Neuronal stem cell (in vitro differentiated cells): ENCODE data around the gene TSEN54.

Experiments
- DNase-seq: peaks from one replicate; pipeline ENCODE4 v3.0.0-alpha.2; 2013; ENCODE audit warnings: low spot score
- H2AFZ ChIP-seq: one replicate; pipeline ENCODE4 v1.6.1; 2013; ENCODE audit warnings: mild to moderate bottlenecking, low read length, inconsistent platforms
- H2AK5ac ChIP-seq: 2 replicates; pipeline ENCODE4 v1.6.1; 2013; ENCODE audit warnings: low read depth, mild to moderate bottlenecking, inconsistent platforms, low read length, moderate library complexity, mixed read lengths
- H2BK120ac ChIP-seq: 2 replicates; pipeline ENCODE4 v1.6.1; 2013; ENCODE audit warnings: low read depth, mild to moderate bottlenecking, inconsistent platforms, low read length, moderate library complexity, mixed read lengths
- H2BK12ac ChIP-seq: one replicate; pipeline ENCODE4 v1.6.1; 2013; ENCODE audit warnings: low read length, inconsistent platforms
- H2BK15ac ChIP-seq: 2 replicates; pipeline ENCODE4 v1.6.1; 2013; ENCODE audit warnings: mild to moderate bottlenecking, low read length, inconsistent platforms, mixed read lengths
- H2BK5ac ChIP-seq: one replicate; pipeline ENCODE4 v1.6.1; 2013; ENCODE audit warnings: inconsistent platforms, mild to moderate bottlenecking, low read length, moderate library complexity
- H3K14ac ChIP-seq: one replicate; pipeline ENCODE4 v1.6.1; 2013; ENCODE audit warnings: low read length, inconsistent platforms
- H3K18ac ChIP-seq: 2 replicates; pipeline ENCODE4 v1.6.1; 2013; ENCODE audit warnings: low read length, inconsistent platforms
- H3K23ac ChIP-seq: 2 replicates; pipeline ENCODE4 v1.6.1; 2013; ENCODE audit warnings: low read depth, mild to moderate bottlenecking, mixed read lengths, low read length, inconsistent platforms; ENCODE audit not compliant: poor library complexity
- H3K27ac ChIP-seq: replicated peaks from 3 replicates; pipeline ENCODE4 v1.5.1; 2013; ENCODE audit warnings: low read length, inconsistent platforms
- H3K27me3 ChIP-seq, 3 experiments: 2 replicates each; pipeline ENCODE4 v1.6.1; 2013; ENCODE audit warnings: low read length in 3 of 3, mild to moderate bottlenecking in 2 of 3, inconsistent platforms in 1 of 3, low read depth in 1 of 3, mixed read lengths in 1 of 3, moderate library complexity in 1 of 3; ENCODE audit not compliant: control insufficient read depth in 3 of 3, insufficient read depth in 3 of 3
- H3K36me3 ChIP-seq, 2 donors: replicated peaks in 1 of 2; 2 replicates each; pipeline ENCODE4 v1.6.1; 2013; ENCODE audit warnings: low read length in 2 of 2; ENCODE audit not compliant: control insufficient read depth in 2 of 2, insufficient read depth in 2 of 2
- H3K4ac ChIP-seq: 2 replicates; pipeline ENCODE4 v1.6.1; 2013; ENCODE audit warnings: inconsistent platforms, mild to moderate bottlenecking, low read length, moderate library complexity
- H3K4me1 ChIP-seq, 2 donors: 1 replicate in 1 of 2; 2 replicates in 1 of 2; pipeline ENCODE4 v1.6.1; 2013; ENCODE audit warnings: low read length in 2 of 2, low read depth in 1 of 2; ENCODE audit not compliant: control insufficient read depth in 2 of 2, insufficient read depth in 1 of 2
- H3K4me2 ChIP-seq: one replicate; pipeline ENCODE4 v1.6.1; 2013; ENCODE audit warnings: mild to moderate bottlenecking, low read length, inconsistent platforms; ENCODE audit not compliant: insufficient read depth, poor library complexity, severe bottlenecking
- H3K4me3 ChIP-seq, 2 donors: 2 replicates each; pipeline ENCODE4 v1.5.1; 2013; ENCODE audit warnings: low read length in 2 of 2, mild to moderate bottlenecking in 2 of 2, inconsistent platforms in 1 of 2, moderate library complexity in 1 of 2
- H3K79me1 ChIP-seq: one replicate; pipeline ENCODE4 v1.6.1; 2013; ENCODE audit warnings: low read depth, mild to moderate bottlenecking, inconsistent platforms, low read length, moderate library complexity
- H3K9ac ChIP-seq: one replicate; pipeline ENCODE4 v1.6.1; 2013; ENCODE audit warnings: mild to moderate bottlenecking, low read depth, low read length, inconsistent platforms; ENCODE audit not compliant: poor library complexity
- H3K9me3 ChIP-seq, 2 donors: replicated peaks in 1 of 2; 2 replicates each; pipeline versions ENCODE3 to v1.6.1; 2013; ENCODE audit warnings: low read length in 2 of 2, mild to moderate bottlenecking in 2 of 2, inconsistent platforms in 1 of 2, low read depth in 1 of 2, mixed read lengths in 1 of 2, moderate library complexity in 1 of 2; ENCODE audit not compliant: control insufficient read depth in 2 of 2, insufficient read depth in 1 of 2
- H4K8ac ChIP-seq: one replicate; pipeline ENCODE4 v1.6.1; 2013; ENCODE audit warnings: low read depth, mild to moderate bottlenecking, inconsistent platforms, low read length, moderate library complexity
- H4K91ac ChIP-seq: one replicate; pipeline ENCODE4 v1.6.1; 2013; ENCODE audit warnings: low read length, low read depth, mild to moderate bottlenecking, inconsistent platforms; ENCODE audit not compliant: poor library complexity
- WGBS, 2 donors: extraction: QIAGEN DNeasy Blood & Tissue Kit; methylation state at CpG; one replicate each; pipeline ENCODE4 v1.1.7; 2013; ENCODE audit warnings: missing lambda C conversion rate in 2 of 2, mixed read lengths in 1 of 2; ENCODE audit not compliant: insufficient read length in 2 of 2, insufficient replicate concordance in 1 of 2; ENCODE audit errors: extremely low coverage in 2 of 2; 5-methylcytosine and 5-hydroxymethylcytosine counted together

The TSEN54 gene

GRCh38 chr17:75542229-75542628, 25.9 kb downstream of the TSEN54 start:
- no peak overlapping the region for H3K23ac ChIP-seq
- H2BK12ac ChIP-seq = peak overlapping the region; percentile 44
- H3K4me2 ChIP-seq = no peak overlapping the region
- no CpG with 5 or more reads among the region's 8 CpGs for WGBS, 2 donors
- H2AK5ac ChIP-seq = peak overlapping the region; percentile 51
- H2AFZ ChIP-seq = peak overlapping the region; percentile 33
- H2BK15ac ChIP-seq = no peak overlapping the region
- peak overlapping the region; percentile 18 for H3K9ac ChIP-seq
- DNase-seq = no peak
- H3K9me3 ChIP-seq = no peaks in the 10 kb centered on the region
- H2BK5ac ChIP-seq = no peak overlapping the region
- peak overlapping the region; percentile 90 for H3K18ac ChIP-seq
- H3K36me3 ChIP-seq = no peaks in the 10 kb centered on the region
- H2BK120ac ChIP-seq = no peak overlapping the region
- H4K91ac ChIP-seq = peak overlapping the region; percentile 22
- H4K8ac ChIP-seq = no peak overlapping the region
- peaks cover 0 to 15% of the 10 kb centered on the region in 2 donors for H3K4me1 ChIP-seq
- H3K4me3 ChIP-seq = no peak overlapping the region
- peak overlapping the region; percentile 56 for H3K27ac ChIP-seq
- H3K4ac ChIP-seq = no peak overlapping the region
- H3K79me1 ChIP-seq = peaks cover 2% of the 10 kb centered on the region
- peaks cover 0 to 54% (median 0%) of the 10 kb centered on the region in 3 experiments for H3K27me3 ChIP-seq
- H3K14ac ChIP-seq = no peak overlapping the region

- no peak overlapping the region for H2BK5ac ChIP-seq
- peaks cover 2% of the 10 kb centered on the region for H3K79me1 ChIP-seq
- no peak overlapping the region for H2BK15ac ChIP-seq
- no peak overlapping the region for H3K4me3 ChIP-seq
- no peak overlapping the region for H3K14ac ChIP-seq
- peak overlapping the region; percentile 91 for H3K18ac ChIP-seq
- no peak overlapping the region for H2BK120ac ChIP-seq
- WGBS, 2 donors = no CpG with 5 or more reads among the region's 15 CpGs
- DNase-seq = no peak
- H3K4ac ChIP-seq = no peak overlapping the region
- no peak overlapping the region for H4K91ac ChIP-seq
- peak overlapping the region; percentile 12 for H2AK5ac ChIP-seq
- peaks cover 0 to 15% of the 10 kb centered on the region in 2 donors for H3K4me1 ChIP-seq
- no peak overlapping the region for H3K23ac ChIP-seq
- no peaks in the 10 kb centered on the region for H3K36me3 ChIP-seq
- H3K9me3 ChIP-seq = no peaks in the 10 kb centered on the region
- H2AFZ ChIP-seq = peak overlapping the region; percentile 33
- no peak overlapping the region for H4K8ac ChIP-seq
- H3K27ac ChIP-seq = peak overlapping the region; percentile 41
- peaks cover 0 to 57% (median 0%) of the 10 kb centered on the region in 3 experiments for H3K27me3 ChIP-seq
- peak overlapping the region; percentile 24 for H2BK12ac ChIP-seq
- H3K9ac ChIP-seq = no peak overlapping the region
- no peak overlapping the region for H3K4me2 ChIP-seq
These were observed 26.5 kb downstream of the TSEN54 start for GRCh38 chr17:75542728-75543336.

GRCh38 chr17:75544250-75544649, 27.9 kb downstream of the TSEN54 start:
- no peak overlapping the region for H4K91ac ChIP-seq
- no peaks in the 10 kb centered on the region for H3K36me3 ChIP-seq
- H3K18ac ChIP-seq = no peak overlapping the region
- WGBS, 2 donors = no CpG with 5 or more reads among the region's 8 CpGs
- peak overlapping the region; percentile 25 for H3K9ac ChIP-seq
- peak overlapping the region; percentile 4 for H3K4ac ChIP-seq
- no peak overlapping the region for H3K27ac ChIP-seq
- no peak overlapping the region for H3K4me3 ChIP-seq
- H3K4me2 ChIP-seq = no peak overlapping the region
- no peak overlapping the region for H3K14ac ChIP-seq
- H2AFZ ChIP-seq = no peak overlapping the region
- H2BK5ac ChIP-seq = no peak overlapping the region
- H2BK120ac ChIP-seq = peak overlapping the region; percentile 55
- H2BK12ac ChIP-seq = no peak overlapping the region
- H2BK15ac ChIP-seq = peak overlapping the region; percentile 44
- H3K4me1 ChIP-seq = peaks cover 2 to 18% of the 10 kb centered on the region in 2 donors
- peaks cover 2% of the 10 kb centered on the region for H3K79me1 ChIP-seq
- no peak for DNase-seq
- no peaks in the 10 kb centered on the region for H3K9me3 ChIP-seq
- peak overlapping the region; percentile 58 for H2AK5ac ChIP-seq
- peaks cover 0 to 60% (median 0%) of the 10 kb centered on the region in 3 experiments for H3K27me3 ChIP-seq
- H3K23ac ChIP-seq = no peak overlapping the region
- H4K8ac ChIP-seq = no peak overlapping the region

- no peak overlapping the region for H2AK5ac ChIP-seq
- H3K9ac ChIP-seq = no peak overlapping the region
- no peak overlapping the region for H3K4me2 ChIP-seq
- peaks cover 2% of the 10 kb centered on the region for H3K79me1 ChIP-seq
- no peak overlapping the region for H3K4me3 ChIP-seq
- H2AFZ ChIP-seq = no peak overlapping the region
- no peaks in the 10 kb centered on the region for H3K9me3 ChIP-seq
- H3K27me3 ChIP-seq = peaks cover 0 to 64% (median 0%) of the 10 kb centered on the region in 3 experiments
- H4K91ac ChIP-seq = no peak overlapping the region
- WGBS, 2 donors = no CpG with 5 or more reads among the region's 13 CpGs
- H3K23ac ChIP-seq = peak overlapping the region; percentile 17
- H4K8ac ChIP-seq = no peak overlapping the region
- no peak overlapping the region for H2BK15ac ChIP-seq
- H2BK12ac ChIP-seq = no peak overlapping the region
- H2BK120ac ChIP-seq = no peak overlapping the region
- no peak overlapping the region for H3K4ac ChIP-seq
- peaks cover 5 to 27% of the 10 kb centered on the region in 2 donors for H3K4me1 ChIP-seq
- no peak for DNase-seq
- no peak overlapping the region for H3K14ac ChIP-seq
- no peak overlapping the region for H2BK5ac ChIP-seq
- H3K27ac ChIP-seq = no peak overlapping the region
- H3K18ac ChIP-seq = no peak overlapping the region
- H3K36me3 ChIP-seq = no peaks in the 10 kb centered on the region
These were observed 29.9 kb downstream of the TSEN54 start for GRCh38 chr17:75546181-75546580.
